H9 (cell line): ENCODE measurements around the gene CCDC12. TPM values are rescaled to one million over a fixed set of nuclear protein-coding genes. Genes with fewer than 3 reads are reported as not detected.
A peak's percentile ranks its signal among the peaks of the same experiment; 100 is the strongest.

Experiments used
- DNase-seq: peaks from one replicate; pipeline ENCODE4 v3.0.0-alpha.2; 2017
- H2AFZ ChIP-seq: one replicate; pipeline ENCODE4 v1.6.1; 2013; ENCODE audit warnings: mild to moderate bottlenecking, low read length, control low read depth, moderate library complexity
- H2AK5ac ChIP-seq: 2 replicates; pipeline ENCODE4 v1.6.1; 2013; ENCODE audit warnings: low read length, control low read depth, mixed read lengths; ENCODE audit not compliant: insufficient read length
- H2BK120ac ChIP-seq: one replicate; pipeline ENCODE4 v1.6.1; 2013; ENCODE audit warnings: low read depth, mild to moderate bottlenecking, low read length, control low read depth, inconsistent platforms; ENCODE audit not compliant: poor library complexity, severe bottlenecking
- H2BK12ac ChIP-seq: 2 replicates; pipeline ENCODE4 v1.6.1; 2013; ENCODE audit warnings: low read length, control low read depth, mixed read lengths, low read depth; ENCODE audit not compliant: insufficient read length
- H2BK15ac ChIP-seq: 2 replicates; pipeline ENCODE4 v1.6.1; 2013; ENCODE audit warnings: low read depth, low read length, control low read depth
- H2BK20ac ChIP-seq: one replicate; pipeline ENCODE4 v1.6.1; 2013; ENCODE audit warnings: low read depth, mild to moderate bottlenecking, low read length, control low read depth, inconsistent platforms; ENCODE audit not compliant: poor library complexity, severe bottlenecking
- H2BK5ac ChIP-seq: 2 replicates; pipeline ENCODE4 v1.6.1; 2013; ENCODE audit warnings: low read length, control low read depth, mixed read lengths; ENCODE audit not compliant: insufficient read length
- H3K14ac ChIP-seq: 2 replicates; pipeline ENCODE4 v1.6.1; 2013; ENCODE audit warnings: low read length, control low read depth; ENCODE audit not compliant: insufficient read depth
- H3K18ac ChIP-seq: 2 replicates; pipeline ENCODE4 v1.6.1; 2013; ENCODE audit warnings: low read depth, mild to moderate bottlenecking, mixed read lengths, low read length, control low read depth; ENCODE audit not compliant: insufficient read length
- H3K23ac ChIP-seq: 2 replicates; pipeline ENCODE4 v1.6.1; 2013; ENCODE audit warnings: low read length, control low read depth, mixed read lengths, low read depth; ENCODE audit not compliant: insufficient read length
- H3K23me2 ChIP-seq: 2 replicates; pipeline ENCODE4 v1.6.1; 2013; ENCODE audit warnings: low read depth, mild to moderate bottlenecking, mixed read lengths, low read length, control low read depth; ENCODE audit not compliant: insufficient read length, poor library complexity, severe bottlenecking
- H3K27ac ChIP-seq: 2 replicates; pipeline ENCODE4 v1.5.1; 2013; ENCODE audit warnings: low read length, control low read depth, mixed read lengths, low read depth; ENCODE audit not compliant: insufficient read length
- H3K27me3 ChIP-seq: 2 replicates; pipeline ENCODE4 v1.6.1; 2013; ENCODE audit warnings: low read length, control low read depth, inconsistent platforms; ENCODE audit not compliant: insufficient read depth
- H3K4ac ChIP-seq: 2 replicates; pipeline ENCODE4 v1.6.1; 2013; ENCODE audit warnings: low read depth, mild to moderate bottlenecking, control low read depth, inconsistent platforms, low read length, moderate library complexity
- H3K4me1 ChIP-seq: 2 replicates; pipeline ENCODE4 v1.6.1; 2013; ENCODE audit warnings: low read length, control low read depth, inconsistent platforms; ENCODE audit not compliant: insufficient read depth
- H3K4me2 ChIP-seq: 2 replicates; pipeline ENCODE4 v1.6.1; 2013; ENCODE audit warnings: low read length, control low read depth, mixed read lengths; ENCODE audit not compliant: insufficient read length, insufficient read depth
- H3K56ac ChIP-seq: 2 replicates; pipeline ENCODE4 v1.6.1; 2013; ENCODE audit warnings: low read depth, mild to moderate bottlenecking, mixed read lengths, low read length, control low read depth; ENCODE audit not compliant: insufficient read length
- H3K79me1 ChIP-seq: 2 replicates; pipeline ENCODE4 v1.6.1; 2013; ENCODE audit warnings: low read depth, mild to moderate bottlenecking, moderate library complexity, low read length, control low read depth, inconsistent platforms; ENCODE audit not compliant: insufficient read depth, poor library complexity, severe bottlenecking
- H3K79me2 ChIP-seq: 2 replicates; pipeline ENCODE4 v1.6.1; 2013; ENCODE audit warnings: low read length, control low read depth, inconsistent platforms; ENCODE audit not compliant: insufficient read depth
- H3K9ac ChIP-seq: 2 replicates; pipeline ENCODE4 v1.6.1; 2013; ENCODE audit warnings: low read length, control low read depth, mixed read lengths; ENCODE audit not compliant: insufficient read length; ENCODE audit errors: extremely low read depth
- H3K9me3 ChIP-seq: one replicate; pipeline ENCODE4 v1.6.1; 2013; ENCODE audit warnings: low read depth, low read length, inconsistent platforms; ENCODE audit not compliant: control insufficient read depth
- H3T11ph ChIP-seq: one replicate; pipeline ENCODE4 v1.6.1; 2013; ENCODE audit warnings: mild to moderate bottlenecking, low read length, control low read depth, inconsistent platforms
- H4K20me1 ChIP-seq: one replicate; pipeline ENCODE4 v1.6.1; 2013; ENCODE audit not compliant: control insufficient read depth, insufficient read length, insufficient read depth
- H4K5ac ChIP-seq: 2 replicates; pipeline ENCODE4 v1.6.1; 2013; ENCODE audit warnings: low read depth, mild to moderate bottlenecking, mixed read lengths, low read length, control low read depth; ENCODE audit not compliant: insufficient read length
- H4K8ac ChIP-seq: replicated peaks from 2 replicates; pipeline ENCODE4 v1.6.1; 2013; ENCODE audit warnings: low read length, control low read depth, mixed read lengths, low read depth; ENCODE audit not compliant: insufficient read length
- H4K91ac ChIP-seq: 2 replicates; pipeline ENCODE4 v1.6.1; 2013; ENCODE audit warnings: low read depth, mild to moderate bottlenecking, moderate library complexity, mixed read lengths, low read length, control low read depth; ENCODE audit not compliant: insufficient read length
- H3K27ac Mint-ChIP-seq, 3 experiments: 2 replicates in 2 of 3; 3 replicates in 1 of 3; pipeline ENCODE4 v1.8.0; 2020 to 2021; ENCODE audit warnings: mixed read lengths in 3 of 3, mild to moderate bottlenecking in 1 of 3, moderate library complexity in 1 of 3
- H3K27me3 Mint-ChIP-seq: 2 replicates; pipeline ENCODE4 v1.8.0; 2021; ENCODE audit warnings: low read depth, mild to moderate bottlenecking, moderate library complexity, mixed read lengths
- H3K36me3 Mint-ChIP-seq, 3 experiments: 2 replicates in 2 of 3; 3 replicates in 1 of 3; pipeline ENCODE4 v1.8.0; 2020 to 2021; ENCODE audit warnings: low read depth in 3 of 3, mixed read lengths in 3 of 3; ENCODE audit not compliant: insufficient read depth in 1 of 3
- H3K4me1 Mint-ChIP-seq, 2 experiments: 2 replicates each; pipeline ENCODE4 v1.8.0; 2020; ENCODE audit warnings: mixed read lengths in 2 of 2
- H3K4me3 Mint-ChIP-seq, 2 experiments: 2 replicates in 1 of 2; 3 replicates in 1 of 2; pipeline ENCODE4 v1.8.0; 2020 to 2021; ENCODE audit warnings: mild to moderate bottlenecking in 2 of 2, mixed read lengths in 2 of 2, moderate library complexity in 1 of 2
- H3K9me3 Mint-ChIP-seq, 2 experiments: 2 replicates in 1 of 2; 3 replicates in 1 of 2; pipeline ENCODE4 v1.8.0; 2020; ENCODE audit warnings: mild to moderate bottlenecking in 2 of 2, mixed read lengths in 2 of 2, moderate library complexity in 1 of 2
- WGBS: extraction: QIAGEN DNeasy Blood & Tissue Kit; methylation state at CpG from one replicate; pipeline ENCODE4 v1.1.7; 2013; ENCODE audit warnings: missing lambda C conversion rate, low lambda C conversion rate, mixed read lengths; ENCODE audit not compliant: insufficient read length; ENCODE audit errors: extremely low coverage; 5-methylcytosine and 5-hydroxymethylcytosine counted together
- total RNA-seq: library from RNA; stranded (reverse); gene quantifications from 2 replicates; pipeline ENCODE4 v1.2.1, GENCODE V29; 2021
- TF ChIP-seq, protein P1 (sequence below): fragments of 200-600 bp; sonication (generic); conservative IDR thresholded peaks from 3 replicates; pipeline ENCODE4 v1.8.0; 2021; ENCODE audit warnings: antibody characterized with exemption, mild to moderate bottlenecking

CCDC12 gene
- total RNA-seq, 1 experiment from 2014 or later, result 54.0 TPM

GRCh38 chr3:46988616-46989015 lies 12.1 kb upstream of the CCDC12 start:
- Histone ChIP-seq H3K4me2 (no peak overlapping the region), H3K18ac (no peak overlapping the region), H3K79me2 (no peaks in the 10 kb centered on the region), H3K23ac (no peak overlapping the region), H2BK20ac (no peak overlapping the region), H2BK12ac (no peak overlapping the region), H3K4ac (no peak overlapping the region), H4K8ac (no peak overlapping the region), H3K27me3 (no peaks in the 10 kb centered on the region), H2BK120ac (no peak overlapping the region), H3K14ac (no peak overlapping the region), H3K56ac (no peak overlapping the region), H3K9me3 (no peaks in the 10 kb centered on the region), H3T11ph (no peak overlapping the region), H4K20me1 (no peaks in the 10 kb centered on the region), H3K4me1 (peaks cover 4% of the 10 kb centered on the region; the same call in 1 of the 2 replicates), H3K79me1 (no peaks in the 10 kb centered on the region), H3K9ac (no peak overlapping the region), H2BK15ac (no peak overlapping the region), H2AFZ (no peak overlapping the region), H3K27ac (no peak overlapping the region), H2AK5ac (no peak overlapping the region), H3K23me2 (no peaks in the 10 kb centered on the region), H2BK5ac (no peak overlapping the region), H4K5ac (no peak overlapping the region), H4K91ac (no peak overlapping the region)
- no peak for DNase-seq
- Mint-ChIP-seq H3K9me3 (no peaks in the 10 kb centered on the region), H3K36me3 (peaks cover 10 to 23% (median 15%) of the 10 kb centered on the region in 3 experiments), H3K27ac (peak overlapping the region in 2 of 3 experiments; percentile 32 to 51; a peak in 4 of 7 replicates), H3K4me1 (peaks cover 32 to 38% of the 10 kb centered on the region in 2 experiments), H3K27me3 (no peaks in the 10 kb centered on the region), H3K4me3 (no peak overlapping the region; a peak in 1 of 5 replicates)
- no CpG with 5 or more reads among the region's 4 CpGs for WGBS
- TF ChIP-seq, protein P1, sequence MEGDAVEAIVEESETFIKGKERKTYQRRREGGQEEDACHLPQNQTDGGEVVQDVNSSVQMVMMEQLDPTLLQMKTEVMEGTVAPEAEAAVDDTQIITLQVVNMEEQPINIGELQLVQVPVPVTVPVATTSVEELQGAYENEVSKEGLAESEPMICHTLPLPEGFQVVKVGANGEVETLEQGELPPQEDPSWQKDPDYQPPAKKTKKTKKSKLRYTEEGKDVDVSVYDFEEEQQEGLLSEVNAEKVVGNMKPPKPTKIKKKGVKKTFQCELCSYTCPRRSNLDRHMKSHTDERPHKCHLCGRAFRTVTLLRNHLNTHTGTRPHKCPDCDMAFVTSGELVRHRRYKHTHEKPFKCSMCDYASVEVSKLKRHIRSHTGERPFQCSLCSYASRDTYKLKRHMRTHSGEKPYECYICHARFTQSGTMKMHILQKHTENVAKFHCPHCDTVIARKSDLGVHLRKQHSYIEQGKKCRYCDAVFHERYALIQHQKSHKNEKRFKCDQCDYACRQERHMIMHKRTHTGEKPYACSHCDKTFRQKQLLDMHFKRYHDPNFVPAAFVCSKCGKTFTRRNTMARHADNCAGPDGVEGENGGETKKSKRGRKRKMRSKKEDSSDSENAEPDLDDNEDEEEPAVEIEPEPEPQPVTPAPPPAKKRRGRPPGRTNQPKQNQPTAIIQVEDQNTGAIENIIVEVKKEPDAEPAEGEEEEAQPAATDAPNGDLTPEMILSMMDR, result no peak
